ENCODE results near the gene DDX41.

DDX41 gene

DNA sequence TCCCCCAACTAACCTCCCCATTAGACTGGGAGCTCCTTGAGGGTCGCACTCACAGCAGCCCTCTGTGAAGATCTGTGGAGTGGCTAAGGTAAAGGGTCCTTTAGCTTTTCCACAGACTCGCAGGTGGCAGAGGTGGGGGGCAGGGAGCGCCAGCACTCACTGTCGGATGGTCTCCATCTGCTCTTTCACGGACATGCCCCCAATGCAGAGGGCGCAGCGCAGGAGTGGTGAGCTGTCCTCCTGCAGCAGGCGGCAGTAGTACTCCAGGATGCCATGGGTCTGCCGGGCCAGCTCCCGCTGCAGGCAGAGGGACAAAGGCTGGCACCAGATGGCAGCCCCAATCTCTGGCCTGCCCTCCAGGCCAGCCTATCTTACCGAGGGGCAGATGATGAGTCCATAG, 2.2 kb downstream of the DDX41 start:
- Mint-ChIP-seq H3K27ac (no peak overlapping the region), H3K4me3 (peak overlapping the region; percentile 90), H3K4me1 (peaks cover 40% of the 10 kb centered on the region), H3K36me3 (ENCODE audit: low read depth) (peaks cover 37% of the 10 kb centered on the region), H3K9me3 (no peaks in the 10 kb centered on the region), H3K27me3 (ENCODE audit: low read depth, poor library complexity) (no peaks in the 10 kb centered on the region)
- no peak for DNase-seq
- TF ChIP-seq, protein P1, sequence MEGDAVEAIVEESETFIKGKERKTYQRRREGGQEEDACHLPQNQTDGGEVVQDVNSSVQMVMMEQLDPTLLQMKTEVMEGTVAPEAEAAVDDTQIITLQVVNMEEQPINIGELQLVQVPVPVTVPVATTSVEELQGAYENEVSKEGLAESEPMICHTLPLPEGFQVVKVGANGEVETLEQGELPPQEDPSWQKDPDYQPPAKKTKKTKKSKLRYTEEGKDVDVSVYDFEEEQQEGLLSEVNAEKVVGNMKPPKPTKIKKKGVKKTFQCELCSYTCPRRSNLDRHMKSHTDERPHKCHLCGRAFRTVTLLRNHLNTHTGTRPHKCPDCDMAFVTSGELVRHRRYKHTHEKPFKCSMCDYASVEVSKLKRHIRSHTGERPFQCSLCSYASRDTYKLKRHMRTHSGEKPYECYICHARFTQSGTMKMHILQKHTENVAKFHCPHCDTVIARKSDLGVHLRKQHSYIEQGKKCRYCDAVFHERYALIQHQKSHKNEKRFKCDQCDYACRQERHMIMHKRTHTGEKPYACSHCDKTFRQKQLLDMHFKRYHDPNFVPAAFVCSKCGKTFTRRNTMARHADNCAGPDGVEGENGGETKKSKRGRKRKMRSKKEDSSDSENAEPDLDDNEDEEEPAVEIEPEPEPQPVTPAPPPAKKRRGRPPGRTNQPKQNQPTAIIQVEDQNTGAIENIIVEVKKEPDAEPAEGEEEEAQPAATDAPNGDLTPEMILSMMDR (IDR thresholded peaks at IDR 0.05): no peak

DNA sequence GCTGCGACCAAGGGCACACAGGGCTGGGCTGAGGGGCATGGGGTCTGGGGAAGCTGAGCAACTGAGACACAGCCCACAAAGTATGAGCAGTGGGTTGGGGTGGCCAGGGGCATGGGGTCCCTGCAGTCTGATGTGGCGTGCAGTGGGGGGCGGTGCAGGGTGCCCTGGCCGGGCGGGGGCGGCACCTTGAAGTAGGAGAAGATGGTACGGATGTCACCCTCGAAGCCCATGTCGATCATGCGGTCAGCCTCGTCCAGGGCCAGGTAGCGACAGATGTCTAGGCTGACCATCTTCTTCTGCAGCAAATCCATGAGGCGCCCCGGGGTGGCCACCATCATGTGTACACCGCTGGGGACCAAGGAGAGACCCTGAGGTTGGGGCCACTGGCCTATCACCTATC, 3.3 kb downstream of the DDX41 start:
- Mint-ChIP-seq H3K36me3 (ENCODE audit: low read depth) (peaks cover 33% of the 10 kb centered on the region), H3K9me3 (no peaks in the 10 kb centered on the region), H3K4me1 (peaks cover 46% of the 10 kb centered on the region), H3K27me3 (ENCODE audit: low read depth, poor library complexity) (no peaks in the 10 kb centered on the region), H3K4me3 (no peak overlapping the region), H3K27ac (no peak overlapping the region)
- TF ChIP-seq, protein P1 (IDR thresholded peaks at IDR 0.05): no peak
- DNase-seq: no peak

DNA sequence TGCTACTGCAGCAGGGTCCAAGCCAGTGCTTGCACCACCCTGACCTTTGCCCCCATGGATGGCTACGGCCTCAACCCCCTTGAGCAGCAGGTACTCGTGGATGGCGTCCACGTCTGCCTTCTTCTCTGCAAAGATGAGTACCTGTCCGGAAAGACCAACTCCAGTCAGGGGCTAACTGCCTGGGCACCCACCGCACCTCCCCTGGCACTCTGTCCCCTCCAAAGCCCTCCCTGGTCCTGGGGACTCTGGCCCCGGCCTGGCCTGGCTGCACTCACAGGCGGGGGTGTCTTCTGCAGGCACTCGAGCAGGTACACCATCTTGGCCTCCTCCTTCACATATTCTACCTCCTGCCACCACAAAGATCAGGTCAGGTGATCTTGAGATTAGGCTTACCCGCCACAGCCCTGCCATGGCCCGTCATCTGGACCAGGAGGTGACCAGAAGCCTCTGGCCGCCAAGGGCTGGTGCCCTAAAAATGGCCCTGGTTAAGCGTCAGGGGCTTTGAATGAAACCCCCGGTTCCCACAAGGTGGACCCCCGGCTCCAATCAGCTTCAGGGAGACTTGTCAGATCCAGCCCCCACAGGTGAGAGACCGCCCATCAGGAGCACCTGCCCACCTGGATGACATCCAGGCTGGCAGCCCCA, 3.9 kb downstream of the DDX41 start:
- Mint-ChIP-seq H3K9me3 (no peaks in the 10 kb centered on the region), H3K27ac (no peak overlapping the region), H3K4me3 (no peak overlapping the region), H3K27me3 (ENCODE audit: low read depth, poor library complexity) (no peaks in the 10 kb centered on the region), H3K4me1 (peaks cover 46% of the 10 kb centered on the region), H3K36me3 (ENCODE audit: low read depth) (peaks cover 34% of the 10 kb centered on the region)
- TF ChIP-seq, protein P1 (IDR thresholded peaks at IDR 0.05): no peak
- DNase-seq: no peak

DNA sequence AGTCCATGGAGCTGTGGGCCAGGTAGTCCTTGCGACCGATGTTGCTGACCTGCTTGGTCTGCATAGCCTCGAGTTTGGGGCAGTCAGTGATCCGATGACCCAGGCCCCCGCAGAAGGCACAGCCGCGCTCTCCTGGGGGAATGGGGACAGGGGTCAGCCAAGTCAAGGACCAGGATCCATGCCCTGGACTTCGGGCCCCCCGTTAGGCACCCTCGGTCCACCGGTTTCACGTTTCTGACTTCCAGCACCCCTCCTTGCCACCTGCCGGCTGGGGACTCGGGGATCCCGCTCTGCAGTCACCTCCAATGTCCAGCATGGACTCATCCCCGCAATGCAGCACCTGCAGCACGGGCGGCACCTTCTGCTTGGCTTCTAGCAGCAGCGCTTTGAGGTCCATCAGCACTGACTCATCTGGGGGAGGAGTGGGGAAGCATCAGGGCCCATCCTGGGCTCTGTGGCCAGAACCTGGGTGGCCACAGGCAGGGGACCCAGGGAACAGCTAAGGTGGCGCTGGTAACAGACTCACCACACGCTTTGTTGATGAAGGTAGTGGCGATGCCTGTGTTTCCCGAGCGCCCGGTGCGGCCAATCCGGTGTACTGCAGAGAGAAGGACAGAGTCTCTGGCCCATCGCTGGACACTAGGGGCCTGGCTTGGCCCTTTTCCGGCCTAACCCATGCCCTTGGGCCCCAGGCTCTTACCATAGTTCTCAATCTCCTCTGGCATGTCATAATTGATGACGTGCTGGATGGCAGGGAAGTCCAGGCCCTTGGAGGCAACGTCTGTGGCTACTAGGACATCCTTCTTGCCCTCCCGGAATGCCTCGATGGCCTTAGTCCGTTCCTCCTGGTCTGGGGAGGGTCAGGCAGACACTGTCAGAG, 4.7 kb downstream of the DDX41 start:
- DNase-seq: no peak
- Mint-ChIP-seq H3K36me3 (ENCODE audit: low read depth) (peaks cover 43% of the 10 kb centered on the region), H3K27ac (no peak overlapping the region), H3K27me3 (ENCODE audit: low read depth, poor library complexity) (no peaks in the 10 kb centered on the region), H3K9me3 (no peaks in the 10 kb centered on the region), H3K4me1 (peaks cover 41% of the 10 kb centered on the region), H3K4me3 (no peak overlapping the region)
- TF ChIP-seq, protein P1 (IDR thresholded peaks at IDR 0.05): no peak

DNA sequence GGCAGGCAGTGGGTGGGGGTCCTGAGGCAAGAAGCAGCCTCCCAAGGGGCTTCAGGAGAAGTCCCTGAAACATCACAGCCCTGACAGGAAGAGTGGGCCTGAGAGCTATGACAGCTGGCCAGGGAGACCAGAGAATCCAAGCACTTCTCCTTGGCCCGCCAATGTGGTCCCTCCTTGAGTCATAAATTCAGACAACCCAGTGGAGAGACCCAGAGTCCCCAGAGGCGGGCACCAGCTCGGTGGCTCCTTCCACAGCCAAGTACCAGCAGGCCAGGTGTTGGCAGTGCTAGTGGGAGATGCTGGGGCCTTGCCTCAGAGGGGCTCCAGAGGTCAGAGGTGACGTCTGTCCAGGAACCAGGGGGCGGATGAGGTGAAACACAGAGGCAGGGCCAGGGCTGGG, 5.6 kb downstream of the DDX41 start:
- Mint-ChIP-seq H3K27me3 (ENCODE audit: low read depth, poor library complexity) (no peaks in the 10 kb centered on the region), H3K4me3 (no peak overlapping the region), H3K9me3 (no peaks in the 10 kb centered on the region), H3K4me1 (peaks cover 32% of the 10 kb centered on the region), H3K27ac (peak overlapping the region; percentile 73), H3K36me3 (ENCODE audit: low read depth) (peaks cover 45% of the 10 kb centered on the region)
- TF ChIP-seq, protein P1 (IDR thresholded peaks at IDR 0.05): no peak
- DNase-seq: no peak
